Measurements from ENCODE around the gene ALAS2. TPM values are rescaled to one million over a fixed set of nuclear protein-coding genes. Genes with fewer than 3 reads are reported as not detected.

Gene ALAS2
- total and polyA plus RNA-seq, 4 donors: 0.21 to 1,807 TPM; not detected in 2

GRCh38 chrX:54994099-54994498 is 36.7 kb downstream of the ALAS2 start, which contains the start of gene PFKFB1:
Gene PFKFB1, minus strand, starts transcription at chrX:54994188. Its CDS starts 181 bp downstream, at chrX:54994007.
- H3K36me3 ChIP-seq (ENCODE audit: control insufficient read depth in 4 of 4, insufficient read depth in 3 of 4, low read depth in 1 of 4, low read length in 3 of 4): no peaks in the 10 kb centered on the region
- 52% methylated on average over 2 of the region's 2 CpGs for WGBS
- no peaks in the 10 kb centered on the region for H3K27me3 ChIP-seq (ENCODE audit: control insufficient read depth in 4 of 4, insufficient read depth in 4 of 4, low read length in 3 of 4)
- no peak for DNase-seq (ENCODE audit: low spot score)
- H3K4me1 ChIP-seq (ENCODE audit: control insufficient read depth in 4 of 4, insufficient read depth in 4 of 4, low read length in 3 of 4): peaks cover 0 to 22% (median 13%) of the 10 kb centered on the region in 4 donors
- peak within 1 kb of the TSS; percentile 27 to 38 (median 37) for H3K4me3 ChIP-seq (ENCODE audit: low read depth in 1 of 3, low read length in 3 of 3)
- H3K27ac ChIP-seq (ENCODE audit: low read depth in 1 of 2, low read length in 2 of 2): peak within 1 kb of the TSS; percentile 65 to 85
- TF ChIP-seq GABPA (IDR thresholded peaks at IDR 0.05 in 1 of 2, conservative IDR thresholded peaks at IDR 0.05 in 1 of 2): no peak
- TF ChIP-seq SP1 (IDR thresholded peaks at IDR 0.05): peak; percentile 69
- TF ChIP-seq ATF3 (IDR thresholded peaks at IDR 0.05): no peak
- no peak for TF ChIP-seq CTCF (IDR thresholded peaks at IDR 0.05; ENCODE audit: low read depth, low read length, missing input control)
- TF ChIP-seq YY1 (IDR thresholded peaks at IDR 0.05): no peak
- peak; percentile 78 for TF ChIP-seq FOXA1 (IDR thresholded peaks at IDR 0.05)
- peak; percentile 77 to 78 for TF ChIP-seq HNF4A (conservative IDR thresholded peaks at IDR 0.05)
- TF ChIP-seq MAX (IDR thresholded peaks at IDR 0.05): peak; percentile 52
- peak; percentile 79 for TF ChIP-seq FOXA2 (IDR thresholded peaks at IDR 0.05)
- TF ChIP-seq HNF4G (IDR thresholded peaks at IDR 0.05): peak; percentile 10
- TF ChIP-seq TAF1 (conservative IDR thresholded peaks at IDR 0.05): no peak
- TF ChIP-seq ZBTB33 (IDR thresholded peaks at IDR 0.05): no peak
- TF ChIP-seq REST (IDR thresholded peaks at IDR 0.05): peak; percentile 24
- peak in 1 of 2 donors; percentile 19 for TF ChIP-seq RAD21 (IDR thresholded peaks at IDR 0.05)
- TF ChIP-seq JUND (IDR thresholded peaks at IDR 0.05): peak in 1 of 2 donors; percentile 46
- TF ChIP-seq NR2F2 (IDR thresholded peaks at IDR 0.05): peak; percentile 25
- no peak for TF ChIP-seq EGR1 (IDR thresholded peaks at IDR 0.05; ENCODE audit: low read depth in 2 of 2)
- TF ChIP-seq RXRA (IDR thresholded peaks at IDR 0.05): peak; percentile 95
- H3K9me3 ChIP-seq (ENCODE audit: control insufficient read depth in 4 of 4, low read length in 3 of 4): no peaks in the 10 kb centered on the region
- peak within 1 kb of the TSS; percentile 10 to 46 for H3K9ac ChIP-seq (ENCODE audit: low read depth in 1 of 2, low read length in 2 of 2)
